NB4 (cell line): ENCODE measurements around the gene RALB.

Experiments
- CTCF ChIP-seq: IDR thresholded peaks from one replicate; pipeline ENCODE4 v1.5.1; 2012; ENCODE audit warnings: low read depth, low read length
- POLR2A ChIP-seq: IDR thresholded peaks from 2 replicates; pipeline ENCODE4 v1.6.1; 2011; ENCODE audit warnings: mild to moderate bottlenecking; ENCODE audit not compliant: insufficient read length; ENCODE audit errors: extremely low read depth

GRCh38 chr2:120307482-120307881 is 54.8 kb downstream of the RALB start:
- TF ChIP-seq POLR2A, result no peak
- no peak for TF ChIP-seq CTCF
